KMS-11 (cell line): ENCODE results near the gene PODNL1.

ENCODE experiments used
- H2AFZ ChIP-seq: fragments of 200-600 bp; sonication (generic); 2 replicates; pipeline ENCODE4 v1.6.1; 2016; ENCODE audit warnings: antibody characterized with exemption, mixed run types, low read depth
- H3K27ac ChIP-seq: fragments of 200-600 bp; sonication (generic); 2 replicates; pipeline ENCODE4 v1.6.1; 2016; ENCODE audit warnings: mild to moderate bottlenecking, mixed run types
- H3K27me3 ChIP-seq: fragments of 200-600 bp; sonication (generic); 2 replicates; pipeline ENCODE4 v1.6.1; 2017; ENCODE audit warnings: mild to moderate bottlenecking, low read depth, mixed run types, moderate library complexity; ENCODE audit not compliant: insufficient read depth
- H3K36me3 ChIP-seq: fragments of 200-600 bp; sonication (generic); 2 replicates; pipeline ENCODE4 v1.6.1; 2017; ENCODE audit warnings: mild to moderate bottlenecking, mixed run types; ENCODE audit not compliant: insufficient read depth
- H3K4me1 ChIP-seq: fragments of 200-600 bp; sonication (generic); 2 replicates; pipeline ENCODE4 v1.6.1; 2016; ENCODE audit warnings: mild to moderate bottlenecking, low read depth, mixed run types; ENCODE audit not compliant: poor library complexity, severe bottlenecking
- H3K4me2 ChIP-seq: fragments of 200-600 bp; sonication (generic); 2 replicates; pipeline ENCODE4 v1.7.0; 2016; ENCODE audit warnings: mild to moderate bottlenecking, mixed run types
- H3K4me3 ChIP-seq: fragments of 200-600 bp; sonication (generic); IDR thresholded peaks from 2 replicates; pipeline ENCODE4 v1.6.1; 2017; ENCODE audit warnings: low read depth, low read length, mixed read lengths; ENCODE audit not compliant: insufficient read depth
- H3K79me2 ChIP-seq: fragments of 200-600 bp; sonication (generic); 2 replicates; pipeline ENCODE4 v1.6.1; 2016; ENCODE audit warnings: low read depth, mixed run types; ENCODE audit not compliant: insufficient read depth
- H3K9ac ChIP-seq: fragments of 200-600 bp; sonication (generic); 2 replicates; pipeline ENCODE4 v1.6.1; 2016; ENCODE audit warnings: mild to moderate bottlenecking, mixed run types
- H4K20me1 ChIP-seq: fragments of 200-600 bp; sonication (generic); 2 replicates; pipeline ENCODE4 v1.6.1; 2016; ENCODE audit warnings: mild to moderate bottlenecking, mixed run types; ENCODE audit not compliant: insufficient read depth
- TF ChIP-seq, protein P1 (sequence below): fragments of 200-600 bp; sonication (generic); conservative IDR thresholded peaks from 2 replicates; pipeline ENCODE4 v1.6.1; 2017; ENCODE audit warnings: low read depth, mild to moderate bottlenecking, antibody characterized with exemption, low read length, moderate library complexity, mixed read lengths

The PODNL1 gene

GRCh38 chr19:13981988-13982501 lies 43.8 kb upstream of the PODNL1 start:
- Histone ChIP-seq H3K4me2 (no peak overlapping the region), H3K4me1 (peaks cover 12% of the 10 kb centered on the region), H3K27ac (no peak overlapping the region), H4K20me1 (no peaks in the 10 kb centered on the region), H3K79me2 (no peaks in the 10 kb centered on the region), H3K36me3 (no peaks in the 10 kb centered on the region), H3K27me3 (no peaks in the 10 kb centered on the region), H2AFZ (no peak overlapping the region), H3K9ac (no peak overlapping the region), H3K4me3 (no peak overlapping the region)
- TF ChIP-seq, protein P1, sequence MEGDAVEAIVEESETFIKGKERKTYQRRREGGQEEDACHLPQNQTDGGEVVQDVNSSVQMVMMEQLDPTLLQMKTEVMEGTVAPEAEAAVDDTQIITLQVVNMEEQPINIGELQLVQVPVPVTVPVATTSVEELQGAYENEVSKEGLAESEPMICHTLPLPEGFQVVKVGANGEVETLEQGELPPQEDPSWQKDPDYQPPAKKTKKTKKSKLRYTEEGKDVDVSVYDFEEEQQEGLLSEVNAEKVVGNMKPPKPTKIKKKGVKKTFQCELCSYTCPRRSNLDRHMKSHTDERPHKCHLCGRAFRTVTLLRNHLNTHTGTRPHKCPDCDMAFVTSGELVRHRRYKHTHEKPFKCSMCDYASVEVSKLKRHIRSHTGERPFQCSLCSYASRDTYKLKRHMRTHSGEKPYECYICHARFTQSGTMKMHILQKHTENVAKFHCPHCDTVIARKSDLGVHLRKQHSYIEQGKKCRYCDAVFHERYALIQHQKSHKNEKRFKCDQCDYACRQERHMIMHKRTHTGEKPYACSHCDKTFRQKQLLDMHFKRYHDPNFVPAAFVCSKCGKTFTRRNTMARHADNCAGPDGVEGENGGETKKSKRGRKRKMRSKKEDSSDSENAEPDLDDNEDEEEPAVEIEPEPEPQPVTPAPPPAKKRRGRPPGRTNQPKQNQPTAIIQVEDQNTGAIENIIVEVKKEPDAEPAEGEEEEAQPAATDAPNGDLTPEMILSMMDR, result no peak

- Histone ChIP-seq H2AFZ (no peak overlapping the region), H3K9ac (no peak overlapping the region), H3K27me3 (no peaks in the 10 kb centered on the region), H3K4me2 (no peak overlapping the region), H3K27ac (no peak overlapping the region), H3K4me3 (no peak overlapping the region), H3K36me3 (no peaks in the 10 kb centered on the region), H3K4me1 (peaks cover 7% of the 10 kb centered on the region), H4K20me1 (no peaks in the 10 kb centered on the region), H3K79me2 (no peaks in the 10 kb centered on the region)
- TF ChIP-seq, protein P1, result no peak
Measured at GRCh38 chr19:13981467-13981866, 43.2 kb upstream of the PODNL1 start.

DNA sequence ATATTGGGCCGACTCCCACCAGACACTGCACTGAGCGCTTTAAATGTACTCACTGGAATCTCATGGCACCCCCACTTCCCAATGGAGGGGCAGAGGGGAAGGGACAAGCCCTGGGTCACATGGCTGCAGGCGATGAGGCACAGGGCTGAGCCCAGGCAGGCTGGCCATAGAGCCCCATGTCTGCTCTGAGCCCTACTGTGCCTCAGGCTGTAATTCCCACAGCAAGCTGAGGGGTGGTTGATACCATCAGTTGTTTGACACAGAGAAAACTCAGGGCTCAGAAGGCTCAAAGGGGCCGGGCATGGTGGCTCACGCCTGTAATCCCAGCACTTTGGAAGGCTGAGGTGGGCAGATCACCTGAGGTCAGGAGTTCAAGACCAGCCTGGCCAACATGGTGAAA lies 42.8 kb upstream of the PODNL1 start:
- no peak overlapping the region for H3K4me3 ChIP-seq
- H3K36me3 ChIP-seq, result no peaks in the 10 kb centered on the region
- H2AFZ ChIP-seq, result no peak overlapping the region
- no peak overlapping the region for H3K27ac ChIP-seq
- no peaks in the 10 kb centered on the region for H4K20me1 ChIP-seq
- H3K4me2 ChIP-seq, result no peak overlapping the region
- H3K4me1 ChIP-seq, result peaks cover 3% of the 10 kb centered on the region
- no peaks in the 10 kb centered on the region for H3K79me2 ChIP-seq
- no peaks in the 10 kb centered on the region for H3K27me3 ChIP-seq
- no peak overlapping the region for H3K9ac ChIP-seq
- TF ChIP-seq, protein P1, result no peak

- TF ChIP-seq, protein P1, result no peak
- no peaks in the 10 kb centered on the region for H3K4me1 ChIP-seq
- H3K27ac ChIP-seq, result no peak overlapping the region
- no peaks in the 10 kb centered on the region for H4K20me1 ChIP-seq
- H3K9ac ChIP-seq, result no peak overlapping the region
- H3K27me3 ChIP-seq, result no peaks in the 10 kb centered on the region
- no peak overlapping the region for H3K4me2 ChIP-seq
- no peaks in the 10 kb centered on the region for H3K36me3 ChIP-seq
- H2AFZ ChIP-seq, result no peak overlapping the region
- no peak overlapping the region for H3K4me3 ChIP-seq
- H3K79me2 ChIP-seq, result no peaks in the 10 kb centered on the region
Measured at GRCh38 chr19:13980340-13980739, 42.1 kb upstream of the PODNL1 start.

- H3K27ac ChIP-seq, result no peak overlapping the region
- H3K36me3 ChIP-seq, result no peaks in the 10 kb centered on the region
- TF ChIP-seq, protein P1, result no peak
- no peaks in the 10 kb centered on the region for H4K20me1 ChIP-seq
- H3K4me2 ChIP-seq, result no peak overlapping the region
- H3K4me3 ChIP-seq, result no peak overlapping the region
- no peaks in the 10 kb centered on the region for H3K4me1 ChIP-seq
- H3K27me3 ChIP-seq, result no peaks in the 10 kb centered on the region
- no peaks in the 10 kb centered on the region for H3K79me2 ChIP-seq
- no peak overlapping the region for H3K9ac ChIP-seq
- H2AFZ ChIP-seq, result no peak overlapping the region
Measured at GRCh38 chr19:13979686-13980085, 41.5 kb upstream of the PODNL1 start.
